Spleen (tissue), 7 donors: ENCODE measurements around the gene C1orf226.

ENCODE experiments used
- CTCF ChIP-seq, 11 experiments: fragments of 200-600 bp in 7 of 11; fragments of 450-650 bp in 4 of 11; sonication (generic) in 4 of 11; IDR thresholded peaks in 8 of 11; conservative IDR thresholded peaks in 3 of 11; 1 replicate in 7 of 11; 2 replicates in 4 of 11; pipeline versions ENCODE4 v1.4.0 to v1.8.0; 2016 to 2021; ENCODE audit warnings: antibody characterized with exemption in 11 of 11, inconsistent platforms in 4 of 11, mild to moderate bottlenecking in 1 of 11
- POLR2A ChIP-seq, 3 donors: fragments of 450-650 bp; IDR thresholded peaks; one replicate each; pipeline ENCODE4 v1.5.1; 2017; ENCODE audit warnings: antibody characterized with exemption in 3 of 3, mild to moderate bottlenecking in 1 of 3
- donor health status: DM: no; HTN: no; CAD: no; lungs with moderate emphysema.
- donor health status: DM: no; HTN: no; CAD: no.
- donor health status: DM: no; HTN: no; CAD: no.

- TF ChIP-seq CTCF (IDR thresholded peaks at IDR 0.05 in 8 of 11, conservative IDR thresholded peaks at IDR 0.05 in 3 of 11), result no peak
- no peak for TF ChIP-seq POLR2A (IDR thresholded peaks at IDR 0.05)
Measured at GRCh38 chr1:162368451-162368850, 13.1 kb upstream of the C1orf226 start.
